Measurements from ENCODE around the gene HERC2. TPM values are rescaled to one million over a fixed set of nuclear protein-coding genes. Genes with fewer than 3 reads are reported as not detected.

The HERC2 gene
- total RNA-seq, 1 donor from 2014 or later = 65.6 TPM

DNA sequence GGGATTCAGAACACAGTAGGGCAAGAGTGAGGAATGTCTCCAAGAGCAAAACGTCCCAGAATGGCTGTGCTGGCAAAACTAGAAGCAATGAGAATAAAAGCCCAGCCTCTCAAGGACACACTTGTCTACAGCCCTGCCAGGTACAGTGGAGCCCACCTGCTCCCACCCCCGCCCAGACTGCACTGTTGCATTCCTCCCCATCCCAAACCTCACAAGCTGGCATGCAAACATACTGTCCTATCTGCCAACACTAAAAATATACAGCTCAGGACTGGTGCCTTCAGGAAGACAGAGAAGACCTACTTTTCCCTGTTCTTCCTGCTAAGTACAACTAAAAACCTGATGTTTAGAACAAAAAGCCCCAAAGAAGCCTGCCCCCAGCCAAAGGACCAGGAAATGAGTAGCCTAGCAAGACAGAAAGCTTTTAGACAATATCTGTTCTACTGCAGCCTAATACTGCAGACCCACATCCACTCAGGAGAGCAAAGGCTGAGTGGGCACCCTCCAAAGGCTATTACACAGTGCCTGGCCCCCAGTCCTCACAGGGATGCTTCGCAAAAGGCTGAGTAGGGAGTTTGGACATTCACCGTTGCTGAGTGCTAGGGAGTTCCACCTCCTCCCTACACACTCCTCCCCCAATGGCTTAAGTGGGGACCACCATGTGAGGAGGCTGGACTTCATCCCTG lies 236.3 kb downstream of the HERC2 start:
- intact Hi-C loops (cut with DNase I) = loop anchor here (5.0 kb wide), 1 partner anchor 37 kb away; no protein-coding TSS in a partner anchor
- no peak for DNase-seq (ENCODE audit: low spot score)

DNA sequence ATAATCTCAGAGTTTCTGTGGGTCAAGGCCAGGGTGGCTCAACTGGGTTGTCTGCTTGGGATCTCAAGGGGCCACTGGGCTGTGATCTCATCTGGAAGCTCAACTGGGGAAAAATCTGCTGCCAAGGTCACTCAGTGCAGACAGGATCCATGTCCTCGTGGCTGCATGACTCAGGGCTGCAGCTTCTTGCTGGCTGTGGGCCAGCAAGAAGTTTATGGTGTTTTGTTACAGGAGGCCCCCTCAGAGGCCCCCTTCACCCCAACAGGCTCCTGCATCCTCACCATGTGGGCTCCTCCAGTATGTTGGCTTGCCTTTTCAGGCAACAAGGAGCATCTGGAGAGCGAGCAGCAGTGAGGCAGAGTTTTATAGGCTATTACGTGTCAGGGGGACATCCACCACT lies 237.4 kb downstream of the HERC2 start:
- intact Hi-C loops (cut with DNase I) = no loop called here
- DNase-seq (ENCODE audit: low spot score) = no peak

DNA sequence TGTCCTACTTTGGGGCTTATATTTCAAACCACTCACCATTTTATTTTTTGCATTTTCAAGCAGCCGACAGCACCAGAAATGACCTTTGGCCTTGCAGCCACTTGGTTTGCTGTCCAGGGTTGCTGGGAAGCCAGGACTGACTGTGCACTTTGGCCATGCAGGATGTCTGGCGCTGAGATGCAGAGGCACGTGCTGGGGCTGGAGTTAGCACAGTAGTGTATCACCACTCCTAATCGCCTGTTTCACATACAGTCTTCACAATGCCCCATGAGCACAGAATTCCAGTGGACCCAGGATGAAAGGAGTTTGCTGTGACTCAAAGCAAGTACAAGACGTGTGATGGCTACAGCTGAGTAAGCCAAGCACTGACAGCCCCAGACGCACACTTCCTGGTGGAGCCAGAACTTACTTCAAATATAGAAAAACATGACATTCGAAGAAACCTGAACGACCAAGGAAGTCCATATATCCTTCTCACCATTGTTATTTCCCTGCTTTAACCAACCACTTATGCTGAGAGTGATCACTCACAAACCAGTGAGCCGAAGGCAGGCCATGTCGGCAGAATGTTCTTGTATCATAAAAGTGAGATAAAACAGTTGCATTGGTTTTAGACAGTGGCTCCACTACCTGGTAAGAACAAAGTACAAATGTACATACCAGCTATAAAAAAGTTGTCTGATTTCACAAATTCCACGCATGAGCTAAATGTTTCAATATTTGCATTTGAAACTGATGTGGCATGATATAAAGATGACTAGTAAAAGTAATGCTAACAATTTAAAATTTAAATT lies 238.9 kb downstream of the HERC2 start:
- no peak for DNase-seq (ENCODE audit: low spot score)
- intact Hi-C loops (cut with DNase I) = no loop called here

DNA sequence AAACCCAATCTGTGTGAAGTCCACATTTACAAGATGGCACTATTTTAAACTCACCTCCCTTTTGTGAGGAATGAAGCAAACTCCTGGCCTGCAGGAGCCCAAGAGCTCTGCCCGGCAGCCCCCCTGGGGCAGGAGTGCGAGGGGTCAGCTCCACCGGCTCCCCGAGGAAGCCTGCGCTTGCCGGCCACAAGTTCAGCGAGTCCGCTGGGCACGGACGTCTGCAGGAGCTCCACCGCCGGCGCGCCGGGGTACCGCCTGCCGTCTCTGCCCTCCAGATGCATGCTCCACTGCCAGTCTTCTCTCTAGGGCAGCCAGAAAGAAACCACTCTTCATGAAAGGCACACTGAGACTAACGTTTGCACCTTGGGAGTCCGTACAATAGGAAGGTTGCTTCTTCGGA lies 240.4 kb downstream of the HERC2 start:
- DNase-seq (ENCODE audit: low spot score) = no peak
- intact Hi-C loops (cut with DNase I) = no loop called here

DNA sequence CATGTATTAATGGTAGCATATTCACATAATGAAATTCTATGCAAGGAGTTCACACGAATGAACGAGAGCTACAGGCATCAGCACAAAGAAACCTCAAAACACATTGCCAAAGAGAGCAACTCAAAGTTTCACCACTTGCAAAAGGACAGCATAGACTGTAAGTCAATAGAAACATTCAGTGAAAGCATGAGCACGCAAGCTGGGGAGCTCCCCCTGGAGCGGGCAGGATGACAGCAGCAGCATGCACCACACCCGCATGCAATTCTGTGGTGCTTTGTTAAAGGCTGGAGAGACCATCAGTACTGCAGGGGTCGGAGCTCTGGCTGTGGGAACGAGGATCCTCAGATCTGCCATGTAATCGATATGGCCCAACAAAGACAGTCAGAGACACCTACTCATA lies 241.6 kb downstream of the HERC2 start:
- intact Hi-C loops (cut with DNase I) = no loop called here
- no peak for DNase-seq (ENCODE audit: low spot score)

DNA sequence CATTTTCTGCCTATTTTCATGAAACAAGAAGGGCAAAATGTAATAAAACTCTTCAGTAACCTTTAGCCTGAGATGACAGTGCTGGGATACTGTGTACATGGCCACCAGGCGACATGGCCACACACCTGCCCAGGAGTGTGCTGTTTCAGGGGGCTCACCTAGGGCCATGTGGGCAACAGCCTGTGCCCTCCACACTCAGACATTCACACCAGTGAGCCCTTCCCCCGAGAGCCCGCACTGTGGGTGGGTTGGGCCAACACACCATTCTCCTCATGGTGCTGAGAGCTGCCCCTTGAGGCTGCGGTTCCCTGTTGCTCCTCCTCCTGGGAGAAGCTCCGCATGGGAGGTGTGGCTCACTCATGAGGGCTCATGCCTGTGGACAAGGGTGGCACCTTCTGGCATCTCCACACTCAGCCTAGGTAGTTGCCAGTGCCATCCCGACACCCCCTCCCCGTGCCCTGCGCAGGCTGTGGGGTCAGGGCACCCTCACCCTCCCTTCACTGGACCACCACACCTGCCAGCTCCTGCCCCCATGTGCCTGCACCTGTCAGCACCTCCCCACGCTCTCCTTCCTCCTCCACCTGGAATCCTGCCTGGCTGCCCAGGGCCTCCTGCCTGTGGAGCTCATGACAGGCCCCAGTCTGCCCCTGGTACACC lies 242.5 kb downstream of the HERC2 start:
- no peak for DNase-seq (ENCODE audit: low spot score)
- intact Hi-C loops (cut with DNase I) = no loop called here

DNA sequence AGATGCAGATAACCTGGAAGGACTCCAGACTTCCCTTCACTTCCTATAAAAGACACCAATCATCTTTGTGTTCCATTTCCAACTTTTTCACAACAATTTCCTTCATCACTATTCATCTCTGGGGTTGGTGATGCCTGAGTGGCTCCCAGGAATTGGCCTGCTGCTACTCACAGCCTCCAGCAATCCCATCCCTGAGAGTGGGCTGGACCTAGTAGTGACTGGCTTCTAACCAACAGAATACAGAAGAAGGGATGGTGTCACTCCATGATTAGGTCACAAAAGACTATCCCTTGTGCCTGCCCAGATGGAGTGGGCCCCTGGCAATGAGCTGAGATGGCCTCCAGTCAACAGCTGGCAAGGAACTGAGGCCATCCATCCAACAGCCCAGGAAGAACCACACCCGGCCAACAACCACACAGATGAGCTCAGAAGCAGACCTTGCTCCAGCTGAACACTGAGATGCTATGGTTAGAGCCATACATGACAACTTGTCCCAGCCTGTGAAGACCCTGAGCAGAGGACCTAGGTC lies 243.7 kb downstream of the HERC2 start:
- DNase-seq (ENCODE audit: low spot score) = no peak
- intact Hi-C loops (cut with DNase I) = no loop called here

DNA sequence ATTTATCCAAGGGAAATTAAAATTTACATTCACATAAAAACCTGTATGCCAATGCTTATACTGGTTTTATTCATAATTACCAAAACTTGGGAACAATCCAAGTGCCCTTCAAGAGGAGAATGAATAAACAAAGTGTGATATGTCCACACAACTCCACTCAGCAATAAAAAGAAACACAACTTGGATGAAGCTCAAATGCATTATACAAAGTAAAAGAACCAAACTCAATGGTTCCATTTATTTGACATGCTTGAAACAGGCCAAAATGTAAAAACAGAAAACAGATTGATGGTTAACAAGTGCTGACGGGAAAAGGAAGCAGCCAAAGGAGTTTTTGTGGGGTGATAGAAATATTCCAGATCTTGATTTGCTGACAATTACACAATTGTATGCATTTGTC lies 246.4 kb downstream of the HERC2 start:
- intact Hi-C loops (cut with DNase I) = no loop called here

DNA sequence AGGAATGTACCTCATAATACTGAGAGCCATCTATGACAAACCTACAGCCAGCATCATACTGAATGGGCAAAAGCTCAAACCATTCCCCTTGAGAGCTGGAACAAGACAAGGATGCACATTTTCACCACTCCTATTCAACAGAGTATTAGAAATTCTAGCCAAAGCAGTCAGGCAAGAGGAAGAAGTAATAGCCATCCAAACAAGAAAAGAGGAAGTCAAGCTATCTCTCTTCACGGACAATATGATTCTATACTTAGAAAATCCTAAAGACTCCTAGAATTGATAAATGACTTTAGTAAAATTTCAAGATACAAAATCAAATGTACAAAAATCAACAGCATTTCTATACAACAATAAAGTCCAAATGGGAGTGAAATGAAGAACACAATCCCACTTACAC lies 253.0 kb downstream of the HERC2 start:
- DNase-seq (ENCODE audit: low spot score) = no peak
- intact Hi-C loops (cut with DNase I) = no loop called here

More for the DNA sequence above, 246.4 kb downstream of the HERC2 start:
- no peak for DNase-seq (ENCODE audit: low spot score)

DNA sequence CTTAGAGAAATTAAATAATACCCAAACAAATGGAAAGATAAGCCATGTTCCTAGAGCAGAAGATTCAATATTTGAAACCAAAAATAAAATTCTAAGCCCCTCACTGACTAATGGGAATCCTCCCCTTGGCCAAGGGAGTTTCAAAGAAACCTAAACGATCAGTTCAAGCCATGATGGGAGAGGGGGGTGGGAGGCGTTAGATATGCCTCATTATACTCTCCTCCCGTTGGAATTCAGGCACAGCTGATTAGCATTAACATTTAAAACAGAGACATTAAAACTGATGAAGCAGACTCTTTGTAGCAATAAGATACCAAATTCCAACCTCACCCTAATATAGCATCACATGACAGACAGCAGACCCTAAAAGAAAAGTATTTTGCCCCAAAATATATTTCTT lies 255.7 kb downstream of the HERC2 start:
- intact Hi-C loops (cut with DNase I) = no loop called here
- no peak for DNase-seq (ENCODE audit: low spot score)

Other genes starting within 250 kb of the HERC2 start
- gene OCA2, start 222.9 kb downstream of the HERC2 start, total RNA-seq = not detected
- not detected for gene GOLGA6L24, start 35.9 kb upstream of the HERC2 start, total RNA-seq
- not detected for gene GOLGA8F, start 56.5 kb upstream of the HERC2 start, total RNA-seq
- not detected for gene GOLGA8G, start 210.8 kb upstream of the HERC2 start, total RNA-seq
- gene GOLGA6L25, start 231.4 kb upstream of the HERC2 start, total RNA-seq = not detected

Data from cardiac septum (tissue), 1 donor.